ENCODE data around the gene ZNF74. TPM values are rescaled to one million over a fixed set of nuclear protein-coding genes. Genes with fewer than 3 reads are reported as not detected.

ZNF74 gene
- polyA plus RNA-seq, 2 of the 4 experiments (the other 2 are of a cell fraction) = 4.3 to 7.4 TPM

- FAIRE-seq = no peak
- 83% methylated on average over 13 of the region's 20 CpGs for WGBS (ENCODE audit: missing lambda C conversion rate)
- H3K4me2 ChIP-seq = peak overlapping the region; percentile 97
- TF ChIP-seq ZC3H11A (IDR thresholded peaks at IDR 0.05) = no peak
- no peak for TF ChIP-seq ZNF302 (CRISPR knock-in tag; IDR thresholded peaks at IDR 0.05)
- no peak for TF ChIP-seq PHF8 (IDR thresholded peaks at IDR 0.05; ENCODE audit: borderline replicate concordance, low read depth)
- no peak for TF ChIP-seq TFCP2L1 (CRISPR knock-in tag; IDR thresholded peaks at IDR 0.05)
- no peak for TF ChIP-seq NR3C1 (IDR thresholded peaks at IDR 0.05)
- TF ChIP-seq, protein P1, sequence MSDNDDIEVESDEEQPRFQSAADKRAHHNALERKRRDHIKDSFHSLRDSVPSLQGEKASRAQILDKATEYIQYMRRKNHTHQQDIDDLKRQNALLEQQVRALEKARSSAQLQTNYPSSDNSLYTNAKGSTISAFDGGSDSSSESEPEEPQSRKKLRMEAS (IDR thresholded peaks at IDR 0.05) = no peak
- no peak for TF ChIP-seq FOSL2 (IDR thresholded peaks at IDR 0.05)
- no peak for TF ChIP-seq FOSL2 (CRISPR knock-in tag; IDR thresholded peaks at IDR 0.05)
- no peak for TF ChIP-seq CHD4 (IDR thresholded peaks at IDR 0.05; ENCODE audit: borderline replicate concordance)
- no peak for TF ChIP-seq NPAS2 (CRISPR knock-in tag; IDR thresholded peaks at IDR 0.05; ENCODE audit: borderline replicate concordance)
- TF ChIP-seq TP53 (CRISPR knock-in tag; IDR thresholded peaks at IDR 0.05) = no peak
- TF ChIP-seq POLR2A (IDR thresholded peaks at IDR 0.05; ENCODE audit: low read length) = no peak
- TF ChIP-seq MAZ (IDR thresholded peaks at IDR 0.05; ENCODE audit: borderline replicate concordance, low read depth, low read length) = no peak
- TF ChIP-seq MAFK (IDR thresholded peaks at IDR 0.05; ENCODE audit: partially characterized antibody) = no peak
- TF ChIP-seq, protein P2, sequence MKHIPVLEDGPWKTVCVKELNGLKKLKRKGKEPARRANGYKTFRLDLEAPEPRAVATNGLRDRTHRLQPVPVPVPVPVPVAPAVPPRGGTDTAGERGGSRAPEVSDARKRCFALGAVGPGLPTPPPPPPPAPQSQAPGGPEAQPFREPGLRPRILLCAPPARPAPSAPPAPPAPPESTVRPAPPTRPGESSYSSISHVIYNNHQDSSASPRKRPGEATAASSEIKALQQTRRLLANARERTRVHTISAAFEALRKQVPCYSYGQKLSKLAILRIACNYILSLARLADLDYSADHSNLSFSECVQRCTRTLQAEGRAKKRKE (CRISPR knock-in tag; IDR thresholded peaks at IDR 0.05; ENCODE audit: low read depth) = no peak
- TF ChIP-seq, protein P3, sequence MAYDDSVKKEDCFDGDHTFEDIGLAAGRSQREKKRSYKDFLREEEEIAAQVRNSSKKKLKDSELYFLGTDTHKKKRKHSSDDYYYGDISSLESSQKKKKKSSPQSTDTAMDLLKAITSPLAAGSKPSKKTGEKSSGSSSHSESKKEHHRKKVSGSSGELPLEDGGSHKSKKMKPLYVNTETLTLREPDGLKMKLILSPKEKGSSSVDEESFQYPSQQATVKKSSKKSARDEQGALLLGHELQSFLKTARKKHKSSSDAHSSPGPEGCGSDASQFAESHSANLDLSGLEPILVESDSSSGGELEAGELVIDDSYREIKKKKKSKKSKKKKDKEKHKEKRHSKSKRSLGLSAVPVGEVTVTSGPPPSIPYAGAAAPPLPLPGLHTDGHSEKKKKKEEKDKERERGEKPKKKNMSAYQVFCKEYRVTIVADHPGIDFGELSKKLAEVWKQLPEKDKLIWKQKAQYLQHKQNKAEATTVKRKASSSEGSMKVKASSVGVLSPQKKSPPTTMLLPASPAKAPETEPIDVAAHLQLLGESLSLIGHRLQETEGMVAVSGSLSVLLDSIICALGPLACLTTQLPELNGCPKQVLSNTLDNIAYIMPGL (CRISPR knock-in tag; IDR thresholded peaks at IDR 0.05; ENCODE audit: borderline replicate concordance) = no peak
- H3K4me3 ChIP-seq = no peak overlapping the region
- no peak for ATAC-seq
- no peak overlapping the region for H3K27ac ChIP-seq
- POLR2A ChIA-PET = no interaction called here
- H3K9me3 ChIP-seq = no peaks in the 10 kb centered on the region
- H3K4me1 ChIP-seq = peaks cover 8% of the 10 kb centered on the region; the same call in 2 of the 3 replicates
- DNase-seq (ENCODE audit: low read depth in 1 of 2, low spot score in 1 of 2) = no peak
- CTCF ChIA-PET = interaction anchor here (0.6 to 3.1 kb wide), 4 partner anchors 9 to 389 kb away, joined by 3 to 13 read pairs (median 4); no protein-coding TSS in a partner anchor
Observed at GRCh38 chr22:20395181-20395906, 1.4 kb downstream of the ZNF74 start.

DNA sequence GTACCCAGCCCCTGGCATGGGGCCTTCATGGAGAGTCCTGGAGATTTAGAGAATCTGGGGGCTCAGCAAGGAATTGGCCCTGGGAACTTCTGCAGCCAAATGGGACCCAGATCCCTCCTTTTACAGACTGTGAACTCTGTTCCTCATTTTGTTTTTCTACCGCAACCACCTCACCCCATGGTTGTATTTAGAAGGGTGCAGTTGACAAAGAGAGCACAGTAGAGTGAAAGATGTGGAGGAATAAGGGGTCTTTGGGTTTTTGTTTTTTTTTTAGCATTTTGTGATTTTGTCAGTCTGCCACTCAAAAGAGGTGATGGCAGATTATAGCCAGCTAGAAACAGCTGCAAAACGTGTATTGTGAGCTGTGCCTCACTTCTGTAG, 1.9 kb downstream of the ZNF74 start:
- TF ChIP-seq RARB (CRISPR knock-in tag; IDR thresholded peaks at IDR 0.05) = no peak
- no peak for TF ChIP-seq HOXA7 (CRISPR knock-in tag; IDR thresholded peaks at IDR 0.05)
- TF ChIP-seq BHLHE40 (IDR thresholded peaks at IDR 0.05; ENCODE audit: low read depth, low read length) = no peak
- no peak for TF ChIP-seq CBX2 (IDR thresholded peaks at IDR 0.05; ENCODE audit: borderline replicate concordance, low read depth)
- TF ChIP-seq RCOR1 (IDR thresholded peaks at IDR 0.05; ENCODE audit: low read depth, low read length) = no peak
- TF ChIP-seq, protein P4, sequence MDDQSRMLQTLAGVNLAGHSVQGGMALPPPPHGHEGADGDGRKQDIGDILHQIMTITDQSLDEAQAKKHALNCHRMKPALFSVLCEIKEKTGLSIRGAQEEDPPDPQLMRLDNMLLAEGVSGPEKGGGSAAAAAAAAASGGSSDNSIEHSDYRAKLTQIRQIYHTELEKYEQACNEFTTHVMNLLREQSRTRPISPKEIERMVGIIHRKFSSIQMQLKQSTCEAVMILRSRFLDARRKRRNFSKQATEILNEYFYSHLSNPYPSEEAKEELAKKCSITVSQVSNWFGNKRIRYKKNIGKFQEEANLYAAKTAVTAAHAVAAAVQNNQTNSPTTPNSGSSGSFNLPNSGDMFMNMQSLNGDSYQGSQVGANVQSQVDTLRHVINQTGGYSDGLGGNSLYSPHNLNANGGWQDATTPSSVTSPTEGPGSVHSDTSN (IDR thresholded peaks at IDR 0.05) = no peak
- no peak for TF ChIP-seq JUN (IDR thresholded peaks at IDR 0.05)
- TF ChIP-seq FOSB (CRISPR knock-in tag; IDR thresholded peaks at IDR 0.05) = no peak
- TF ChIP-seq HOXB5 (CRISPR knock-in tag; IDR thresholded peaks at IDR 0.05) = no peak
- H3K4me2 ChIP-seq = no peak overlapping the region

More for the DNA sequence above, 1.9 kb downstream of the ZNF74 start:
- no peak overlapping the region for H3K4me3 ChIP-seq
- no peak for ATAC-seq
- 67% methylated on average over 2 of the region's 2 CpGs for WGBS (ENCODE audit: missing lambda C conversion rate)
- H3K27ac ChIP-seq = no peak overlapping the region
- no peaks in the 10 kb centered on the region for H3K9me3 ChIP-seq
- no peak for FAIRE-seq
- H3K4me1 ChIP-seq = peaks cover 8% of the 10 kb centered on the region; the same call in 2 of the 3 replicates
- no peak for DNase-seq (ENCODE audit: low read depth in 1 of 2, low spot score in 1 of 2)
- ChIA-PET POLR2A (no interaction called here), CTCF (interaction anchor here (1.3 to 3.1 kb wide), 2 partner anchors 8 to 22 kb away, joined by 6 to 13 read pairs; no protein-coding TSS in a partner anchor)
